ENCODE measurements around the gene BRICD5.

BRICD5 gene

GRCh38 chr16:2205104-2205966, 5.3 kb downstream of the BRICD5 start, which contains the start of gene MLST8 (continued):
- TF ChIP-seq ZBTB6 (tag by site-specific recombination; IDR thresholded peaks at IDR 0.05) (0 out of 2 replicates have a peak, but pooled peaks have one; percentile 3), ZNF621 (tag by site-specific recombination; IDR thresholded peaks at IDR 0.05) (no peak), PRDM1 (tag by site-specific recombination; IDR thresholded peaks at IDR 0.05) (no peak), ZEB2 (tag by site-specific recombination; IDR thresholded peaks at IDR 0.05) (peak; percentile 65), ZNF510 (tag by site-specific recombination; IDR thresholded peaks at IDR 0.05; ENCODE audit: insufficient replicate concordance) (no peak), ZNF37A (tag by site-specific recombination; IDR thresholded peaks at IDR 0.05) (no peak), ZNF26 (tag by site-specific recombination; IDR thresholded peaks at IDR 0.05) (no peak), ZNF335 (tag by site-specific recombination; conservative IDR thresholded peaks at IDR 0.05) (peak; percentile 78), ZNF324 (tag by site-specific recombination; IDR thresholded peaks at IDR 0.05) (peak; percentile 86; the same call in 1 of the 2 replicates), RBAK (tag by site-specific recombination; IDR thresholded peaks at IDR 0.05) (no peak), ZNF48 (tag by site-specific recombination; IDR thresholded peaks at IDR 0.05) (no peak), MEIS1 (CRISPR knock-in tag; IDR thresholded peaks at IDR 0.05; ENCODE audit: borderline replicate concordance) (no peak), ZNF571 (tag by site-specific recombination; IDR thresholded peaks at IDR 0.05) (no peak), ZNF24 (tag by site-specific recombination; IDR thresholded peaks at IDR 0.05) (peak; percentile 43; the same call in 1 of the 2 replicates), ZFP37 (tag by site-specific recombination; IDR thresholded peaks at IDR 0.05) (no peak; the same call in 1 of the 2 replicates), MYNN (tag by site-specific recombination; IDR thresholded peaks at IDR 0.05; ENCODE audit: borderline replicate concordance) (no peak; the same call in 1 of the 2 replicates), GLI2 (tag by site-specific recombination; IDR thresholded peaks at IDR 0.05; ENCODE audit: borderline replicate concordance, low read depth) (no peak), KLF7 (tag by site-specific recombination; IDR thresholded peaks at IDR 0.05; ENCODE audit: borderline replicate concordance) (peak; percentile 80), PRDM10 (tag by site-specific recombination; IDR thresholded peaks at IDR 0.05) (peak; percentile 99), PATZ1 (tag by site-specific recombination; IDR thresholded peaks at IDR 0.05) (peak; percentile 97), ZSCAN23 (tag by site-specific recombination; IDR thresholded peaks at IDR 0.05) (0 out of 2 replicates have a peak, but pooled peaks have one; percentile 50), ZBTB11 (tag by site-specific recombination; conservative IDR thresholded peaks at IDR 0.05; ENCODE audit: low read depth) (peak; percentile 34; the same call in 1 of the 2 replicates), ZNF670 (tag by site-specific recombination; IDR thresholded peaks at IDR 0.05; ENCODE audit: low read depth) (no peak), ZNF645 (tag by site-specific recombination; IDR thresholded peaks at IDR 0.05) (no peak), SALL2 (tag by site-specific recombination; IDR thresholded peaks at IDR 0.05; ENCODE audit: borderline replicate concordance) (no peak; the same call in 1 of the 2 replicates), ZFHX2 (tag by site-specific recombination; conservative IDR thresholded peaks at IDR 0.05) (peak; percentile 96)
